Measurements from ENCODE around the gene CYYR1.

The CYYR1 gene

GRCh38 chr21:26447932-26448475, 125.1 kb downstream of the CYYR1 start:
- H3K4me3 ChIP-seq (ENCODE audit: low read depth, low read length) = no peak overlapping the region
- no peak for DNase-seq (ENCODE audit: low read depth)

DNA sequence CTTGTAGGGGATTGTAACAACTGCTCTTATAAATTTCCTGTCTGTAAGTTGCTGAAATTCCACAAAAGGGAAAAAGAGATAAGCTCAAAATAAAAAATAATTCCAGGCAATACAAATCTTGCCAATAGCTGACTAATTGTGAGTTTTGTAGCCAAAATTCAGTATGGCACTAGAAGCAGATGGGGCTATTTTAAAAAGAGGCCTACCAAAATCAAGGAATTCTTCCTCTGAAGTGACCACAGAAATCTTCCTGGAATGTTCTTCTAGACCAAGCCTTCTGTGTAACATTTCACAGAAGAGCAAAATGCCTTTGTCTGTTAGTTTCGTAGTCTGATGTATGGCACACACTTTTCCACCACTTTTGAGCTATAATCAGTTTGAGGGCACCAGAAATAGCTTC, 127.6 kb downstream of the CYYR1 start:
- H3K4me3 ChIP-seq (ENCODE audit: low read depth, low read length) = no peak overlapping the region
- peak; percentile 50 for DNase-seq (ENCODE audit: low read depth)

GRCh38 chr21:26444646-26445045, 128.4 kb downstream of the CYYR1 start:
- H3K4me3 ChIP-seq (ENCODE audit: low read depth, low read length) = no peak overlapping the region
- DNase-seq (ENCODE audit: low read depth) = no peak

GRCh38 chr21:26443867-26444266, 129.2 kb downstream of the CYYR1 start:
- no peak overlapping the region for H3K4me3 ChIP-seq (ENCODE audit: low read depth, low read length)
- DNase-seq (ENCODE audit: low read depth) = no peak

DNA sequence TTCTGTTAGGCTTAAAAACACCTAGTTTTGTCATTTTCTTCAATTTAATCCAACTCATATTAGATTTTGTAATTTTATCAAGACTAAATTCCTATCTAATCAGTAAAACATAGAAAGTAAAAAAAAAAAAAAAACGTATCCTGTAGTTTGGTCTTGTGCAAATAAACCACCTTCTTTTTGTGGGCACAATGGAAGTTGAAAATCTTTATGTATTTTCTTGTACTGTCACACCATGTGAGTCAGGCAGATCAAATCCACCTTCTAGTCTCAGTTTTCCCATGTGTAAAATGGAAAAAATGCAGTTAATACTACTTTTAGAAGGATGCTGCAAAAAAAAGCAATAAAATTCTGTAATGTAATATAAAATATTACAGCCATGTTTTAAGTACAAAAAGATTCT, 129.8 kb downstream of the CYYR1 start:
- no peak overlapping the region for H3K4me3 ChIP-seq (ENCODE audit: low read depth, low read length)
- no peak for DNase-seq (ENCODE audit: low read depth)

DNA sequence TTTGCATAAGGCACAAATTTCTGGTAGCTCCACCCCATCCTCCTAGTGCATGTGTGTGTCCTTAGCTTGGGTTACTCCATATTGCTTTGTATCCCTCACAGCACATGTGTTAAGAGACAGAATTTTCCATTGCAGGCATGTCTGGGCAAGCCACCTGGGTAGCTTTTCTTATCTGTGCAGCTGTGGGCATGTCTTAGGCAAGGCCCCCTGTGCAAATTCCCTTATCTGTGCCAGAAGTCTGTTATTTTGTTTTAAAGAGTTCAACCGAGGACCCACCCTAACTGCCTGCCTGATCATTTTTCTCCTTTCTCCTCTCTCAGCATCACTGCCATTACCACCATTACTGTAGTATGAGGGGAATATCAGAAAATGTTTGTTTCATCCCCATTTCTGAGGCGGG, 131.9 kb downstream of the CYYR1 start:
- no peak overlapping the region for H3K4me3 ChIP-seq (ENCODE audit: low read depth, low read length)
- DNase-seq (ENCODE audit: low read depth) = no peak

GRCh38 chr21:26438976-26439375, 134.1 kb downstream of the CYYR1 start:
- no peak for DNase-seq (ENCODE audit: low read depth)

DNA sequence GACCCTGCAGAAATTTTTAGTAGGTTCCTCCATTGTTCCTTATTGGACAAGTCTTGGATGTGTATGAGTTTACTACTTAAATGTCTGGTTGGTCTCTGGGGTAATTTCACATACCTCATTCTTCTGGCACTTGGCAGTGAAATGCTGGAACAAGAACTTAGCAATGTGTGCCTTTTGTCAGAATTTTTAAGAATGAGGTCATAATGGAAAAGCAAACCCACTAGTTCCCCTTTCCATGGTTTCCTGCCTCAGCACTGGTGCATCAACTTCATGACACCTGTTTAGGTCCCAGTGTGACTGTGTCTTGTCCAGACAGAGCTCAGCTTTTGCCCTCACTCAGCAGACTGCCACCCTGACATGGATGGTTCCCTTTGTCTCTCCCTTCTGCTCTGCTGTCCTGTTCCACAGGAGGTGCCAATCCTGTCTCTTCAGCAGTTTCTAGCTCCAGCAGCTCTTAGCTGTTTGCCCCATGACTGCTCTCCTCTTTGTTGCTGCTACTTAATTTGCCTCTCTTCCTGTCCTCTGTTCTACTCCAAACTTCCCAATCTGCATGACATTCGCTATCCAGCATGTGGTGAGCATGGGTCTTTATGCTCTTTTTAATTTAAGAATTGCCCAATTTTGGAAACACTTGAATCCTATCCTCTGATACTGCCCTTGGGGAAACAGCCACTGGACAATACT, 135.6 kb downstream of the CYYR1 start:
- DNase-seq (ENCODE audit: low read depth) = peak; percentile 39
- no peak overlapping the region for H3K4me3 ChIP-seq (ENCODE audit: low read depth, low read length)

More at GRCh38 chr21:26438976-26439375, 134.1 kb downstream of the CYYR1 start:
- no peak overlapping the region for H3K4me3 ChIP-seq (ENCODE audit: low read depth, low read length)

DNA sequence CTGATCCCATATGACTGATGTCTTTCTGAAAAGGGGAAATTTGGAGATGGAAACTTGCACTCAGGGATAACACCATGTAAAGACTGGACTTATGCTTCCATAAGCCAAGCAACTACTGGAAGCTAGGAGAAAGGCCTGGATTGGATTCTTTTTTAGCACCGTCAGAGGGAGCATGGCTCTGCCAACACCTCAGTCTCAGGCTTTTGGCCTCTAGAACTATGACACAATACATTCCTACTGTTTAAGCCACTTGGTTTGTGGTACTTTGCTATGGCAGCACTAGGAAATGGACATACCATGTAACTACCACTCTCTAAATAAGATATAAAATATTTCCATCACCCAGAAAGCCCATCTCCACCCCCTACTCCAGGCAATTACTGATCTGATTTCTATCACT, 139.7 kb downstream of the CYYR1 start:
- no peak for DNase-seq (ENCODE audit: low read depth)
- H3K4me3 ChIP-seq (ENCODE audit: low read depth, low read length) = no peak overlapping the region

DNA sequence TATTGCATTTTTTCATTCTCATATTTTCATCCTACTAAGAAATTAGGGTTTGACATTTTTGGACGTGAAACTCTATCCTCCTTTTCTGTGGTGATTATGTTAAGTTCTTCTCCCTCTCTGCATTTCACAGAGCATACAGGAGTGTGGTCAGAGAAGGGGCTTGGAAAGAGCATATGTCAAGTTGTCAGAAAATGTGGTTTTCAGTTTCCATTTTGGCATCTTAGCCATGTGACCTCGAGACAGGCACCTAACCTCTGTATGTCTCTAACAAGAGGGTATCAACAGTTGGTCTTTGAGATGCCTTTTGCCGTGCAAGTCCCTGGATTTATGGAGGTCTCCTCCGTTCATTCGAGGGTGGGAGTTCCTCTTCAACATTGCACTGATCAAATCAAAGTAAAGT, 140.7 kb downstream of the CYYR1 start:
- no peak overlapping the region for H3K4me3 ChIP-seq (ENCODE audit: low read depth, low read length)
- no peak for DNase-seq (ENCODE audit: low read depth)

GRCh38 chr21:26425576-26425975, 147.5 kb downstream of the CYYR1 start:
- H3K4me3 ChIP-seq (ENCODE audit: low read depth, low read length) = no peak overlapping the region
- DNase-seq (ENCODE audit: low read depth) = no peak

GRCh38 chr21:26423511-26423910, 149.6 kb downstream of the CYYR1 start:
- no peak overlapping the region for H3K4me3 ChIP-seq (ENCODE audit: low read depth, low read length)
- DNase-seq (ENCODE audit: low read depth) = no peak

DNA sequence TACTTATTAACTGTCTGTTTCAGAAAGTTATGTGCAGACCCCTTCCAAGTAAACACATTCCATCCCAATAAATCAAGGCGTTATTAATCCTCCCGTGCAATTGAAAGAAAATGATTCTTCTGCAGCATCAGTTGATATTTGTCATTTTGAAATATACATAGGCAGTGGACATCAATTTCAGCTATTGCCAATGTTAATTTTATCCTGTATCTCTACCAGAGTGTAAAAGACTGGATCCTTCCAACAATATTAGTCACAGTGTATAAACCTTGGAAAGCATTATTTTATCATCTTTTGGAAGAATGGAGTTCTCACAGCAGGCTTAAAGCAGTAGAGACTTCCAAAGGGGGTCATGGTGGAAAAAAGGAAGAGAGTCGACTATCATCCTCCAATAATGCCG, 150.4 kb downstream of the CYYR1 start:
- DNase-seq (ENCODE audit: low read depth) = no peak
- H3K4me3 ChIP-seq (ENCODE audit: low read depth, low read length) = no peak overlapping the region

DNA sequence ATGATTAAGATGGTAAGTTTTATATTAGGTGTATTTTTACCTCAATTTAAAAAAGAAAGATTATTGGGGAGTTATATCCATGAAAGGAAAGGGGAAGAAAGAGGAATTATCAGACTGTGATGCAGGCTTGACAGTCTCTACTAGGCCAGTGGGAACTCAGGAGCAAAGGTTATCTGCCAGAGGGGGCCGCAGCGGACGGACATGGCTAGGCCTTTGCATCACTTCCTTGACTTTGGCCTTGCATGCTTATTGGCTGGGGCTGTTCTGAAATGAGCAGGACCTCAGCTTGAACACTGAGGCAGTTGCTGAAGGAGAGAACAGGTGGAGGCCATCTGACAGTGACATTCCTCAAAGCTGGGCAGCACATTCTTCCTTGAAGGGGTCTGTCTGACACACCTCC, 150.9 kb downstream of the CYYR1 start:
- H3K4me3 ChIP-seq (ENCODE audit: low read depth, low read length) = no peak overlapping the region
- no peak for DNase-seq (ENCODE audit: low read depth)

DNA sequence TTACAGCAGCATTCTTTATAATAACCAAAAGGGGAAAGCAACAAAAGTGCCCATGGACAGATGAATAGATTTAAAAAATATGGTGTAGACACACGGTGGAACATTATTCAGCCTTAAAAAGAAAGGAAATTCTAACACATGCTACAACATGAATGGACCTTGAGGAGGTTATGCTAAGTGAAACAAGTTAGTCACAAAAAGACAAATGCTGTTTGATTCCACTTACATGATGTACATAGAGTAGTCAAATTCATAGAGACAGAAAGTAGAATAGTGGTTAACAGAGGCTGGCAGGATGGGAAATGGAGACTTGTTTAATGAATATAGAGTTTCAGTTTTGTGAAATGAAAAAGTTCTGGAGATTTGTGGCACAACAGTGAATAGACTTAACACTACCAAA, 151.4 kb downstream of the CYYR1 start:
- no peak for DNase-seq (ENCODE audit: low read depth)
- H3K4me3 ChIP-seq (ENCODE audit: low read depth, low read length) = no peak overlapping the region
